HepG2 (cell line): ENCODE measurements around the gene RPS6KC1. TPM values are rescaled to one million over a fixed set of nuclear protein-coding genes. Genes with fewer than 3 reads are reported as not detected.

Experiments used
- ATAC-seq: fragments of 200-7000 bp; cut with Tn5 transposase; 3 replicates; pipeline ENCODE4 v1.9.1; 2020; ENCODE audit warnings: mild to moderate bottlenecking, moderate library complexity
- BruUV-seq: library from RNA; stranded (reverse); fragments of 400-500 nt; replicated peaks from 2 replicates; lab custom pipeline; 2021; lab: Mats Ljungman, UMichigan
- CTCF ChIA-PET: fragments of 300-600 bp; formaldehyde crosslinking; extraction: SDS; loops from one replicate; lab custom pipeline; 2021; ENCODE audit warnings: low total read pairs, inconsistent platforms, low intra/inter-chr PET ratio; lab: Yijun Ruan, JAX
- POLR2A ChIA-PET: fragments of 350-600 bp; sonication (Branson Sonifier 250); formaldehyde crosslinking; loops from one replicate; lab custom pipeline; 2020; ENCODE audit warnings: antibody characterized with exemption, inconsistent platforms; lab: Yijun Ruan, JAX
- DNase-seq: peaks from one replicate; pipeline ENCODE4 v3.0.0-alpha.2; 2015; ENCODE audit warnings: low spot score
- FAIRE-seq: peaks from 3 replicates; lab custom pipeline; 2011; peaks lifted over from hg19 to GRCh38; lab: Jason Lieb, UNC
- H2AFZ ChIP-seq: one replicate; pipeline ENCODE4 v1.6.1; 2011; ENCODE audit warnings: low read length, inconsistent platforms
- H3K27ac ChIP-seq: fragments of 300-600 bp; 3 replicates; pipeline ENCODE4 v1.8.0; 2011; ENCODE audit warnings: mixed run types, mild to moderate bottlenecking, mixed read lengths, low read length, inconsistent platforms; ENCODE audit not compliant: insufficient read depth; ENCODE audit errors: extremely low read length
- H3K27me3 ChIP-seq, 2 experiments: fragments of 200-600 bp in 1 of 2; 2 replicates in 1 of 2; 3 replicates in 1 of 2; pipeline versions ENCODE4 v1.6.0 to v1.8.0; 2011; ENCODE audit warnings: low read length in 2 of 2, mild to moderate bottlenecking in 2 of 2, moderate library complexity in 2 of 2, inconsistent platforms in 1 of 2; ENCODE audit not compliant: insufficient read depth in 2 of 2, control insufficient read depth in 1 of 2
- H3K36me3 ChIP-seq, 2 experiments: fragments of 200-600 bp in 1 of 2; replicated peaks in 1 of 2; 2 replicates in 1 of 2; 3 replicates in 1 of 2; pipeline versions ENCODE4 v1.5.1 to v1.8.0; 2011; ENCODE audit warnings: low read length in 2 of 2, inconsistent platforms in 1 of 2; ENCODE audit not compliant: insufficient read depth in 2 of 2, control insufficient read depth in 1 of 2
- H3K4me1 ChIP-seq: 2 replicates; pipeline ENCODE4 v1.5.1; 2012; ENCODE audit warnings: low read length, inconsistent platforms; ENCODE audit not compliant: insufficient read depth
- H3K4me2 ChIP-seq: 2 replicates; pipeline ENCODE4 v1.6.0; 2011; ENCODE audit warnings: low read depth, low read length, inconsistent platforms
- H3K4me3 ChIP-seq, 3 experiments: fragments of 200-600 bp in 1 of 3; sonication (generic), shearing (Covaris generic) in 1 of 3; replicated peaks in 1 of 3; 2 replicates each; pipeline ENCODE4 v1.5.1; 2011 to 2016; ENCODE audit warnings: low read length in 3 of 3, inconsistent platforms in 2 of 3, low read depth in 2 of 3, mild to moderate bottlenecking in 2 of 3, control low read depth in 1 of 3, mixed read lengths in 1 of 3; ENCODE audit not compliant: insufficient read depth in 1 of 3
- H3K79me2 ChIP-seq: one replicate; pipeline ENCODE4 v1.6.1; 2011; ENCODE audit warnings: low read length, inconsistent platforms; ENCODE audit not compliant: insufficient read depth
- H3K9ac ChIP-seq: 2 replicates; pipeline ENCODE4 v1.6.0; 2011; ENCODE audit warnings: mild to moderate bottlenecking, low read depth, low read length, inconsistent platforms; ENCODE audit not compliant: insufficient read depth
- H3K9me3 ChIP-seq: 2 replicates; pipeline ENCODE4 v1.5.1; 2012; ENCODE audit warnings: mild to moderate bottlenecking, low read length
- H4K20me1 ChIP-seq: 2 replicates; pipeline ENCODE4 v1.6.0; 2011; ENCODE audit warnings: inconsistent platforms, mild to moderate bottlenecking, low read length, moderate library complexity; ENCODE audit not compliant: insufficient read depth
- ARID2 ChIP-seq: sonication (generic); formaldehyde crosslinking; IDR thresholded peaks from 2 replicates; pipeline ENCODE4 v1.8.1; 2022; ENCODE audit warnings: mild to moderate bottlenecking, missing genetic modification reagents, borderline replicate concordance
- ARID5B ChIP-seq: IDR thresholded peaks from 2 replicates; pipeline ENCODE4 v1.4.0; 2020; ENCODE audit warnings: mild to moderate bottlenecking, missing genetic modification reagents
- EP300 ChIP-seq, 3 experiments: sonication (generic) in 1 of 3; formaldehyde crosslinking in 1 of 3; IDR thresholded peaks; 2 replicates each; pipeline versions ENCODE4 v1.5.1 to v1.6.1; 2011 to 2020; ENCODE audit warnings: low read depth in 2 of 3, low read length in 2 of 3, borderline replicate concordance in 1 of 3, improper control_type of control experiment in 1 of 3, mild to moderate bottlenecking in 1 of 3, missing genetic modification reagents in 1 of 3, moderate library complexity in 1 of 3
- FOSL1 ChIP-seq: sonication (generic); formaldehyde crosslinking; IDR thresholded peaks from 2 replicates; pipeline ENCODE4 v1.9.0; 2021; ENCODE audit warnings: missing genetic modification reagents, borderline replicate concordance
- FOXA1 ChIP-seq, 2 experiments: fragments of 450-650 bp in 1 of 2; sonication (generic) in 1 of 2; formaldehyde crosslinking in 1 of 2; IDR thresholded peaks; 2 replicates each; pipeline versions ENCODE4 v1.4.0 to v1.6.1; 2016 to 2020; ENCODE audit warnings: missing genetic modification reagents in 1 of 2
- FOXA3 ChIP-seq: IDR thresholded peaks from 2 replicates; pipeline ENCODE4 v1.6.1; 2016; ENCODE audit warnings: missing genetic modification reagents, missing compliant biosample characterization
- FOXP1 ChIP-seq, 2 experiments: fragments of 450-650 bp in 1 of 2; IDR thresholded peaks; 2 replicates each; pipeline ENCODE4 v1.6.1; 2017 to 2018; ENCODE audit warnings: antibody characterized with exemption in 1 of 2
- GATAD2A ChIP-seq: IDR thresholded peaks from 2 replicates; pipeline ENCODE4 v1.6.1; 2016
- HMG20A ChIP-seq: IDR thresholded peaks from 2 replicates; pipeline ENCODE4 v1.6.1; 2016; ENCODE audit warnings: borderline replicate concordance
- HOMEZ ChIP-seq: IDR thresholded peaks from 2 replicates; pipeline ENCODE4 v1.6.1; 2016; ENCODE audit warnings: low read depth
- KLF16 ChIP-seq, 2 experiments: sonication (generic) in 1 of 2; formaldehyde crosslinking in 1 of 2; IDR thresholded peaks; 2 replicates each; pipeline versions ENCODE4 v1.6.1 to v1.8.0; 2016 to 2023; ENCODE audit warnings: missing genetic modification reagents in 2 of 2, missing compliant biosample characterization in 1 of 2
- NONO ChIP-seq, 2 experiments: fragments of 450-650 bp in 1 of 2; sonication (generic) in 1 of 2; formaldehyde crosslinking in 1 of 2; IDR thresholded peaks in 1 of 2; conservative IDR thresholded peaks in 1 of 2; 2 replicates each; pipeline versions ENCODE4 v1.6.1 to v1.8.0; 2017 to 2022; ENCODE audit warnings: mild to moderate bottlenecking in 1 of 2, missing genetic modification reagents in 1 of 2, moderate library complexity in 1 of 2
- PPARG ChIP-seq: conservative IDR thresholded peaks from 2 replicates; pipeline ENCODE4 v1.6.1; 2016; ENCODE audit warnings: missing biosample characterization, missing genetic modification reagents
- TFE3 ChIP-seq: IDR thresholded peaks from 2 replicates; pipeline ENCODE4 v1.6.1; 2016
- ZFP1 ChIP-seq: IDR thresholded peaks from 2 replicates; pipeline ENCODE4 v1.6.1; 2016
- ZNF235 ChIP-seq: sonication (generic); formaldehyde crosslinking; IDR thresholded peaks from 2 replicates; pipeline ENCODE4 v1.8.1; 2023; ENCODE audit warnings: mild to moderate bottlenecking, missing genetic modification reagents, borderline replicate concordance
- in situ Hi-C: cut with HindIII; loops from 2 replicates; pipeline ENCODE4 v1.10.0; 2017; ENCODE audit warnings: low pct_unique_long_range_greater_than_20kb; ENCODE audit not compliant: extremely low pct_ligation_motif_present
- intact Hi-C: fragments of 100-400 bp; cut with micrococcal nuclease; formaldehyde crosslinking; loops from one replicate; pipeline ENCODE4 v1.10.0; 2022; ENCODE audit not compliant: unreplicated experiment
- polyA plus RNA-seq, 8 experiments: library from polyadenylated mRNA; depleted of rRNA in 3 of 8; stranded (reverse) in 7 of 8; unstranded in 1 of 8; fragments of >200 nt; fragmentation: Illumina TruSeq in 4 of 8; extraction: Trizol in 4 of 8; gene quantifications; 2 replicates each; pipeline versions ENCODE4 v1.2.1 to v1.2.3, GENCODE V29; 2011 to 2016; ENCODE audit warnings: low read depth in 4 of 8, missing spikeins in 1 of 8, mixed read lengths in 1 of 8; ENCODE audit not compliant: insufficient read depth in 1 of 8
- total RNA-seq, 5 experiments: library from RNA; depleted of rRNA; stranded (reverse); fragments of >200 nt; fragmentation: Illumina TruSeq; extraction: Trizol; gene quantifications; 2 replicates each; pipeline ENCODE4 v1.2.3, GENCODE V29; 2016; ENCODE audit warnings: low read depth in 1 of 5

The RPS6KC1 gene
- total and polyA plus RNA-seq, 2 of the 13 experiments (the other 11 are each of a cell fraction or from before 2014, with no cell fraction given), result 11.0 to 25.2 TPM

GRCh38 chr1:213284626-213285025, 233.6 kb downstream of the RPS6KC1 start:
- Histone ChIP-seq H3K9me3 (no peaks in the 10 kb centered on the region), H3K79me2 (no peaks in the 10 kb centered on the region), H3K36me3 (no peaks in the 10 kb centered on the region), H3K27me3 (no peaks in the 10 kb centered on the region), H3K4me2 (no peak overlapping the region), H3K4me3 (no peak overlapping the region), H3K9ac (no peak overlapping the region), H3K27ac (peak overlapping the region; percentile 6), H4K20me1 (no peaks in the 10 kb centered on the region), H3K4me1 (peaks cover 50% of the 10 kb centered on the region), H2AFZ (no peak overlapping the region)
- ChIA-PET CTCF (no interaction called here), POLR2A (no interaction called here)
- in situ Hi-C loops (no loop called here), intact Hi-C loops (no loop called here)
- DNase-seq (peak; percentile 6), FAIRE-seq (no peak), ATAC-seq (no peak; the same call in 2 of the 3 replicates)
- no TSS peak for BruUV-seq
- TF ChIP-seq GATAD2A (CRISPR knock-in tag) (peak; percentile 11; the same call in 1 of the 2 replicates), FOXP1 (IDR thresholded peaks at IDR 0.05) (no peak), FOXP1 (CRISPR knock-in tag; IDR thresholded peaks at IDR 0.05) (0 out of 2 replicates have a peak, but pooled peaks have one; percentile 7), HMG20A (CRISPR knock-in tag) (peak; percentile 19; the same call in 1 of the 2 replicates), FOXA1 (IDR thresholded peaks at IDR 0.05) (0 out of 2 replicates have a peak, but pooled peaks have one; percentile 12), FOXA1 (CRISPR knock-in tag; IDR thresholded peaks at IDR 0.05) (no peak), ARID5B (0 out of 2 replicates have a peak, but pooled peaks have one; percentile 6), HOMEZ (CRISPR knock-in tag) (peak; percentile 50; the same call in 1 of the 2 replicates), NONO (IDR thresholded peaks at IDR 0.05) (no peak), NONO (CRISPR knock-in tag; conservative IDR thresholded peaks at IDR 0.05) (no peak), FOSL1 (CRISPR knock-in tag) (peak; percentile 47; the same call in 1 of the 2 replicates), PPARG (CRISPR knock-in tag) (0 out of 2 replicates have a peak, but pooled peaks have one; percentile 34), EP300 (IDR thresholded peaks at IDR 0.05; ENCODE audit: low read depth in 2 of 2, low read length in 2 of 2) (peak in 1 of 2 experiments; percentile 44; a peak in 1 of 4 replicates), EP300 (CRISPR knock-in tag; IDR thresholded peaks at IDR 0.05; ENCODE audit: borderline replicate concordance) (no peak), FOXA3 (CRISPR knock-in tag) (peak; percentile 47; the same call in 1 of the 2 replicates), ZFP1 (CRISPR knock-in tag) (peak; percentile 95), ZNF235 (no peak), ARID2 (CRISPR knock-in tag) (no peak), KLF16 (CRISPR knock-in tag; IDR thresholded peaks at IDR 0.05) (no peak), TFE3 (CRISPR knock-in tag) (peak; percentile 74; the same call in 1 of the 2 replicates)
